Ishikawa (cell line): ENCODE results near the gene EDNRA.

ENCODE experiments used
- CEBPB ChIP-seq: IDR thresholded peaks from 2 replicates; pipeline ENCODE4 v1.6.1; 2012
- CREB1 ChIP-seq: IDR thresholded peaks from 2 replicates; pipeline ENCODE4 v1.6.1; 2012; ENCODE audit warnings: low read depth
- EGR1 ChIP-seq: IDR thresholded peaks from 2 replicates; pipeline ENCODE4 v1.6.1; 2012
- EP300 ChIP-seq: IDR thresholded peaks from 2 replicates; pipeline ENCODE4 v1.6.1; 2012; ENCODE audit warnings: borderline replicate concordance
- FOXM1 ChIP-seq: IDR thresholded peaks from 2 replicates; pipeline ENCODE4 v1.6.1; 2012; ENCODE audit warnings: low read depth, borderline replicate concordance
- MAX ChIP-seq: IDR thresholded peaks from 2 replicates; pipeline ENCODE4 v1.6.1; 2012
- NFIC ChIP-seq: IDR thresholded peaks from 2 replicates; pipeline ENCODE4 v1.6.1; 2012
- RAD21 ChIP-seq: IDR thresholded peaks from 2 replicates; pipeline ENCODE4 v1.6.1; 2012; ENCODE audit warnings: low read depth
- REST ChIP-seq: IDR thresholded peaks from 2 replicates; pipeline ENCODE4 v1.6.1; 2012; ENCODE audit warnings: low read depth, mild to moderate bottlenecking
- TAF1 ChIP-seq: IDR thresholded peaks from 2 replicates; pipeline ENCODE4 v1.6.1; 2012; ENCODE audit warnings: low read depth, mild to moderate bottlenecking
- TCF12 ChIP-seq: IDR thresholded peaks from 2 replicates; pipeline ENCODE4 v1.6.1; 2012; ENCODE audit warnings: low read depth
- TEAD4 ChIP-seq: IDR thresholded peaks from 2 replicates; pipeline ENCODE4 v1.6.1; 2012
- YY1 ChIP-seq: IDR thresholded peaks from 2 replicates; pipeline ENCODE4 v1.6.1; 2012; ENCODE audit warnings: low read depth
- ZBTB7A ChIP-seq: IDR thresholded peaks from 2 replicates; pipeline ENCODE4 v1.6.1; 2012; ENCODE audit warnings: low read depth
- TF ChIP-seq, protein P1 (sequence below): IDR thresholded peaks from 2 replicates; pipeline ENCODE4 v1.6.1; 2012

Gene EDNRA

DNA sequence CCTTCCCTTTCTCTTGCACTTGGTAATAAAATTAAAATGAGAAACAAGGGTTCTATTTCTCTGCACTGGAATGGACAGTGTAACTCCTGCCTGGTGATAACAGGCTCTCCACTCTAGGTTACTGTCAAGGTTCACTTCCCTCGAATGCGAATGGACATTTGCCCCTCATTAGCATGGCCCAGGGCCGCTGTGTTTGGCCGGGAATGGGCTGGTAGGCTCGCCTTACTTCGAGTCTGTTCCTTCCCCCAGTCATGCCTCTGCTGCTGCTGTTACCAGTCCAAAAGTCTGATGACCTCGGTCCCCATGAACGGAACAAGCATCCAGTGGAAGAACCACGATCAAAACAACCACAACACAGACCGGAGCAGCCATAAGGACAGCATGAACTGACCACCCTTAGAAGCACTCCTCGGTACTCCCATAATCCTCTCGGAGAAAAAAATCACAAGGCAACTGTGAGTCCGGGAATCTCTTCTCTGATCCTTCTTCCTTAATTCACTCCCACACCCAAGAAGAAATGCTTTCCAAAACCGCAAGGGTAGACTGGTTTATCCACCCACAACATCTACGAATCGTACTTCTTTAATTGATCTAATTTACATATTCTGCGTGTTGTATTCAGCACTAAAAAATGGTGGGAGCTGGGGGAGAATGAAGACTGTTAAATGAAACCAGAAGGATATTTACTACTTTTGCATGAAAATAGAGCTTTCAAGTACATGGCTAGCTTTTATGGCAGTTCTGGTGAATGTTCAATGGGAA, 61.5 kb downstream of the EDNRA start:
- TF ChIP-seq EGR1: no peak
- no peak for TF ChIP-seq TAF1
- TF ChIP-seq TEAD4: no peak
- no peak for TF ChIP-seq FOXM1

DNA sequence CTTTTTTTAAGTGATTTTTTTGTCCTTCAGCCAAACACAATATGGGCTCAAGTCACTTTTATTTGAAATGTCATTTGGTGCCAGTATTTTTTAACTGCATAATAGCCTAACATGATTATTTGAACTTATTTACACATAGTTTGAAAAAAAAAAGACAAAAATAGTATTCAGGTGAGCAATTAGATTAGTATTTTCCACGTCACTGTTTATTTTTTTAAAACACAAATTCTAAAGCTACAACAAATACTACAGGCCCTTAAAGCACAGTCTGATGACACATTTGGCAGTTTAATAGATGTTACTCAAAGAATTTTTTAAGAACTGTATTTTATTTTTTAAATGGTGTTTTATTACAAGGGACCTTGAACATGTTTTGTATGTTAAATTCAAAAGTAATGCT, 62.1 kb downstream of the EDNRA start:
- TF ChIP-seq TAF1 (no peak), TCF12 (no peak), YY1 (no peak), EGR1 (no peak), EP300 (no peak), REST (no peak), RAD21 (no peak), CREB1 (no peak), FOXM1 (no peak), ZBTB7A (no peak), NFIC (no peak)
- TF ChIP-seq, protein P1, sequence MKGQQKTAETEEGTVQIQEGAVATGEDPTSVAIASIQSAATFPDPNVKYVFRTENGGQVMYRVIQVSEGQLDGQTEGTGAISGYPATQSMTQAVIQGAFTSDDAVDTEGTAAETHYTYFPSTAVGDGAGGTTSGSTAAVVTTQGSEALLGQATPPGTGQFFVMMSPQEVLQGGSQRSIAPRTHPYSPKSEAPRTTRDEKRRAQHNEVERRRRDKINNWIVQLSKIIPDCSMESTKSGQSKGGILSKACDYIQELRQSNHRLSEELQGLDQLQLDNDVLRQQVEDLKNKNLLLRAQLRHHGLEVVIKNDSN: no peak

DNA sequence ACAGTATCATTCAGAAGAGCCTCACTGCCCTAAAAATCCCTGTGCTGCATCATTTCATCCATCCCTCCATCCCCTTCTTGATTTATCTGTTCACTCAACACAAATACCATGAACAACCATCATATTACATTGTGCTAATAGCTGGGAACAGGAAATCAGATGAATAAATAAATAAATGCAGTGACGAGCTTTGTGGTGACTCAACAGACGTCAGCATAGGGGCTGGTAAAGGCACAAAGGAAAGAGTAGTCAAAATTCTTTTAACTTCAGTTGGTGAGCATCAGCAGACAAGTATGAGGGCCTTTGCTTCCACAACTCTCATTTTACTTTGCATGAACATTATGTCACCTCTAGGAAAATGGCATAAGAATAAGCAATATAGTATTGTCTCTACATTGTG, 65.5 kb downstream of the EDNRA start:
- TF ChIP-seq TCF12 (no peak), EGR1 (no peak), RAD21 (no peak), FOXM1 (no peak), TAF1 (no peak), CREB1 (no peak), REST (no peak), ZBTB7A (no peak)
- TF ChIP-seq, protein P1: no peak

GRCh38 chr4:147547314-147548056, 66.6 kb downstream of the EDNRA start:
- TF ChIP-seq FOXM1 (no peak), EGR1 (no peak), ZBTB7A (no peak), MAX (no peak), TAF1 (no peak), NFIC (no peak), REST (no peak), CEBPB (no peak), CREB1 (no peak), RAD21 (no peak), TCF12 (no peak), EP300 (no peak), TEAD4 (no peak), YY1 (no peak)
- TF ChIP-seq, protein P1: no peak
